ENCODE data around the gene SMCO1.
"Not testable (repeated sequence)": the region's sequence is repeated elsewhere in the genome, so short reads cannot be mapped to it uniquely, and the experiment has no call there.

The SMCO1 gene

GRCh38 chr3:196533260-196533681, 18.1 kb upstream of the SMCO1 start:
- Mint-ChIP-seq H3K36me3 (peaks cover 4% of the 10 kb centered on the region), H3K27ac (no peak overlapping the region), H3K4me3 (no peak overlapping the region), H3K27me3 (peaks cover 3% of the 10 kb centered on the region), H3K4me1 (no peaks in the 10 kb centered on the region), H3K9me3 (no peaks in the 10 kb centered on the region)

GRCh38 chr3:196531418-196531817, 16.3 kb upstream of the SMCO1 start:
- H3K9me3 Mint-ChIP-seq = no peaks in the 10 kb centered on the region
- no peaks in the 10 kb centered on the region for H3K4me1 Mint-ChIP-seq
- peaks cover 4% of the 10 kb centered on the region for H3K36me3 Mint-ChIP-seq
- H3K4me3 Mint-ChIP-seq = no peak overlapping the region
- H3K27ac Mint-ChIP-seq = peak overlapping the region; percentile 75
- peaks cover 4% of the 10 kb centered on the region for H3K27me3 Mint-ChIP-seq

- peaks cover 8% of the 10 kb centered on the region for H3K27me3 Mint-ChIP-seq
- H3K4me3 Mint-ChIP-seq = peak overlapping the region; percentile 73
- H3K27ac Mint-ChIP-seq = no peak overlapping the region
These were observed 13.6 kb upstream of the SMCO1 start for GRCh38 chr3:196528639-196529233.

GRCh38 chr3:196525141-196525540, 10.0 kb upstream of the SMCO1 start:
- Mint-ChIP-seq H3K4me3 (no peak overlapping the region), H3K27me3 (peaks cover 5% of the 10 kb centered on the region), H3K27ac (no peak overlapping the region), H3K4me1 (no peaks in the 10 kb centered on the region), H3K36me3 (peaks cover 11% of the 10 kb centered on the region), H3K9me3 (peaks cover 9% of the 10 kb centered on the region)

More at GRCh38 chr3:196528639-196529233, 13.6 kb upstream of the SMCO1 start:
- Mint-ChIP-seq H3K9me3 (no peaks in the 10 kb centered on the region), H3K36me3 (peaks cover 4% of the 10 kb centered on the region), H3K4me1 (no peaks in the 10 kb centered on the region)

GRCh38 chr3:196524527-196524926, 9.4 kb upstream of the SMCO1 start:
- Mint-ChIP-seq H3K4me3 (no peak overlapping the region), H3K4me1 (no peaks in the 10 kb centered on the region)

GRCh38 chr3:196523841-196524240, 8.7 kb upstream of the SMCO1 start:
- peaks cover 9% of the 10 kb centered on the region for H3K9me3 Mint-ChIP-seq
- H3K4me3 Mint-ChIP-seq = no peak overlapping the region
- H3K27me3 Mint-ChIP-seq = peaks cover 5% of the 10 kb centered on the region
- H3K27ac Mint-ChIP-seq = no peak overlapping the region
- H3K36me3 Mint-ChIP-seq = peaks cover 14% of the 10 kb centered on the region
- H3K4me1 Mint-ChIP-seq = no peaks in the 10 kb centered on the region

More at GRCh38 chr3:196524527-196524926, 9.4 kb upstream of the SMCO1 start:
- peaks cover 5% of the 10 kb centered on the region for H3K27me3 Mint-ChIP-seq
- peaks cover 12% of the 10 kb centered on the region for H3K36me3 Mint-ChIP-seq
- peaks cover 9% of the 10 kb centered on the region for H3K9me3 Mint-ChIP-seq
- H3K27ac Mint-ChIP-seq = no peak overlapping the region

- H3K27me3 Mint-ChIP-seq, H3K4me3 Mint-ChIP-seq, H3K27ac Mint-ChIP-seq, H3K4me1 Mint-ChIP-seq, H3K9me3 Mint-ChIP-seq: not testable (repeated sequence)
- peaks cover 15% of the 10 kb centered on the region for H3K36me3 Mint-ChIP-seq
These were observed 6.1 kb upstream of the SMCO1 start for GRCh38 chr3:196521291-196521690.

- H3K4me1 Mint-ChIP-seq = no peaks in the 10 kb centered on the region
- no peak overlapping the region for H3K4me3 Mint-ChIP-seq
- H3K9me3 Mint-ChIP-seq = peaks cover 17% of the 10 kb centered on the region
- H3K27me3 Mint-ChIP-seq = no peaks in the 10 kb centered on the region
- peaks cover 15% of the 10 kb centered on the region for H3K36me3 Mint-ChIP-seq
- peak overlapping the region; percentile 17 for H3K27ac Mint-ChIP-seq
These were observed 4.6 kb upstream of the SMCO1 start for GRCh38 chr3:196519718-196520082.

- H3K36me3 Mint-ChIP-seq = peaks cover 15% of the 10 kb centered on the region
- H3K27ac Mint-ChIP-seq = peak overlapping the region; percentile 17
- no peaks in the 10 kb centered on the region for H3K27me3 Mint-ChIP-seq
- H3K4me3 Mint-ChIP-seq = no peak overlapping the region
- no peaks in the 10 kb centered on the region for H3K4me1 Mint-ChIP-seq
- H3K9me3 Mint-ChIP-seq = peaks cover 17% of the 10 kb centered on the region
These were observed 4.0 kb upstream of the SMCO1 start for GRCh38 chr3:196518966-196519717.

- no peaks in the 10 kb centered on the region for H3K4me1 Mint-ChIP-seq
- no peak overlapping the region for H3K4me3 Mint-ChIP-seq
- no peak overlapping the region for H3K27ac Mint-ChIP-seq
- peaks cover 17% of the 10 kb centered on the region for H3K9me3 Mint-ChIP-seq
- H3K27me3 Mint-ChIP-seq = no peaks in the 10 kb centered on the region
- peaks cover 15% of the 10 kb centered on the region for H3K36me3 Mint-ChIP-seq
These were observed 2.8 kb upstream of the SMCO1 start for GRCh38 chr3:196517919-196518318.

GRCh38 chr3:196517162-196517800, 2.1 kb upstream of the SMCO1 start:
- Mint-ChIP-seq H3K4me1 (no peaks in the 10 kb centered on the region), H3K9me3 (peaks cover 17% of the 10 kb centered on the region), H3K27me3 (no peaks in the 10 kb centered on the region), H3K27ac (no peak overlapping the region), H3K4me3 (no peak overlapping the region), H3K36me3 (peaks cover 15% of the 10 kb centered on the region)

- Mint-ChIP-seq H3K4me3 (no peak overlapping the region), H3K36me3 (peaks cover 3% of the 10 kb centered on the region), H3K9me3 (peaks cover 8% of the 10 kb centered on the region), H3K4me1 (no peaks in the 10 kb centered on the region), H3K27me3 (no peaks in the 10 kb centered on the region), H3K27ac (no peak overlapping the region)
These were observed 813 bp downstream of the SMCO1 start for GRCh38 chr3:196514350-196514716.

- peaks cover 1% of the 10 kb centered on the region for H3K36me3 Mint-ChIP-seq
- H3K27ac Mint-ChIP-seq = no peak overlapping the region
- peaks cover 8% of the 10 kb centered on the region for H3K9me3 Mint-ChIP-seq
- no peaks in the 10 kb centered on the region for H3K4me1 Mint-ChIP-seq
- no peak overlapping the region for H3K4me3 Mint-ChIP-seq
- H3K27me3 Mint-ChIP-seq = no peaks in the 10 kb centered on the region
These were observed 1.3 kb downstream of the SMCO1 start for GRCh38 chr3:196513697-196514349.

GRCh38 chr3:196511646-196512425, 3.3 kb downstream of the SMCO1 start:
- not testable (repeated sequence) for H3K4me3 Mint-ChIP-seq, H3K27me3 Mint-ChIP-seq, H3K4me1 Mint-ChIP-seq, H3K9me3 Mint-ChIP-seq, H3K36me3 Mint-ChIP-seq, H3K27ac Mint-ChIP-seq

- not testable (repeated sequence) for H3K4me3 Mint-ChIP-seq, H3K27ac Mint-ChIP-seq, H3K4me1 Mint-ChIP-seq, H3K9me3 Mint-ChIP-seq, H3K27me3 Mint-ChIP-seq, H3K36me3 Mint-ChIP-seq
These were observed 4.0 kb downstream of the SMCO1 start for GRCh38 chr3:196511108-196511507.

Data from activated naive CD4-positive, alpha-beta T cell treated with anti-CD3 and anti-CD28 coated beads, Interleukin-2, amount 50 U/mL, for 24 hours (primary cell).